GM23338 (cell line): ENCODE data around the gene GPATCH4. TPM values are rescaled to one million over a fixed set of nuclear protein-coding genes. Genes with fewer than 3 reads are reported as not detected.

ENCODE experiments used
- ATAC-seq: fragments of 200-7000 bp; cut with Tn5 transposase; 3 replicates; pipeline ENCODE4 v1.9.1; 2020
- DNase-seq: peaks from one replicate; pipeline ENCODE4 v3.0.0-alpha.2; 2015; ENCODE audit warnings: low spot score
- H2AFZ ChIP-seq: fragments of 200-600 bp; sonication (generic); 2 replicates; pipeline ENCODE4 v1.8.0; 2016; ENCODE audit warnings: antibody characterized with exemption, mild to moderate bottlenecking, moderate library complexity
- H3F3A ChIP-seq: fragments of 200-600 bp; sonication (generic); replicated peaks from 2 replicates; pipeline ENCODE4 v1.8.0; 2017; ENCODE audit warnings: antibody characterized with exemption, mixed run types, low read depth
- H3K27ac ChIP-seq: fragments of 200-600 bp; sonication (generic); 2 replicates; pipeline ENCODE4 v1.6.1; 2016; ENCODE audit warnings: low read depth
- H3K27me3 ChIP-seq: fragments of 200-600 bp; sonication (generic); 2 replicates; pipeline ENCODE4 v1.8.0; 2016; ENCODE audit warnings: mild to moderate bottlenecking, mixed run types, moderate library complexity; ENCODE audit not compliant: insufficient read depth
- H3K36me3 ChIP-seq: fragments of 200-600 bp; sonication (generic); 2 replicates; pipeline ENCODE4 v1.8.0; 2016; ENCODE audit warnings: mild to moderate bottlenecking; ENCODE audit not compliant: insufficient read depth
- H3K4me1 ChIP-seq: fragments of 200-600 bp; sonication (generic); 2 replicates; pipeline ENCODE4 v1.8.0; 2016; ENCODE audit warnings: mild to moderate bottlenecking, moderate library complexity; ENCODE audit not compliant: insufficient read depth
- H3K4me2 ChIP-seq: fragments of 200-600 bp; sonication (generic); 2 replicates; pipeline ENCODE4 v1.7.1; 2017; ENCODE audit warnings: mixed run types
- H3K4me3 ChIP-seq: fragments of 200-600 bp; sonication (generic); 2 replicates; pipeline ENCODE4 v1.6.1; 2016; ENCODE audit warnings: mixed run types
- H3K79me2 ChIP-seq: fragments of 200-600 bp; sonication (generic); replicated peaks from 2 replicates; pipeline ENCODE4 v1.8.0; 2017; ENCODE audit warnings: mild to moderate bottlenecking; ENCODE audit not compliant: insufficient read depth
- H3K9me2 ChIP-seq: fragments of 200-600 bp; sonication (generic); 2 replicates; pipeline ENCODE4 v1.8.0; 2017; ENCODE audit not compliant: insufficient read depth
- H4K20me1 ChIP-seq: fragments of 200-600 bp; sonication (generic); replicated peaks from 2 replicates; pipeline ENCODE4 v1.8.0; 2017; ENCODE audit warnings: mild to moderate bottlenecking; ENCODE audit not compliant: insufficient read depth
- H3K27ac Mint-ChIP-seq: 2 replicates; pipeline ENCODE4 v1.8.0; 2020; ENCODE audit warnings: inconsistent platforms, mild to moderate bottlenecking, moderate library complexity, mixed read lengths
- H3K27me3 Mint-ChIP-seq: 3 replicates; pipeline ENCODE4 v1.8.0; 2022; ENCODE audit warnings: low read depth, mild to moderate bottlenecking, moderate library complexity, mixed read lengths, inconsistent platforms; ENCODE audit not compliant: insufficient read depth, poor library complexity
- H3K36me3 Mint-ChIP-seq: 3 replicates; pipeline ENCODE4 v1.8.0; 2021; ENCODE audit warnings: low read depth, mild to moderate bottlenecking, inconsistent platforms, moderate library complexity, mixed read lengths
- H3K4me1 Mint-ChIP-seq: 3 replicates; pipeline ENCODE4 v1.8.0; 2020; ENCODE audit warnings: mild to moderate bottlenecking, inconsistent platforms, mixed read lengths
- H3K4me3 Mint-ChIP-seq: 3 replicates; pipeline ENCODE4 v1.8.0; 2021; ENCODE audit warnings: moderate library complexity, mild to moderate bottlenecking, inconsistent platforms, mixed read lengths
- H3K9me3 Mint-ChIP-seq: 3 replicates; pipeline ENCODE4 v1.8.0; 2020; ENCODE audit warnings: moderate library complexity, mild to moderate bottlenecking, inconsistent platforms, mixed read lengths
- CREB1 ChIP-seq: fragments of 250-450 bp; sonication (Bioruptor Pico); IDR thresholded peaks from 2 replicates; pipeline ENCODE4 v1.5.0; 2020; ENCODE audit warnings: low read depth, mild to moderate bottlenecking, moderate library complexity
- CTCF ChIP-seq, 2 experiments: fragments of 200-600 bp in 1 of 2; sonication (generic) in 1 of 2; conservative IDR thresholded peaks; 2 replicates each; pipeline versions ENCODE4 v1.5.1 to v1.6.1; 2016 to 2017; ENCODE audit warnings: antibody characterized with exemption in 2 of 2, low read depth in 2 of 2, mild to moderate bottlenecking in 2 of 2, moderate library complexity in 1 of 2
- EZH2phosphoT487 ChIP-seq: fragments of 200-600 bp; sonication (generic); IDR thresholded peaks from one replicate; pipeline ENCODE4 v1.8.1; 2018; ENCODE audit warnings: antibody characterized with exemption; ENCODE audit not compliant: unreplicated experiment
- NANOG ChIP-seq: IDR thresholded peaks from 2 replicates; pipeline ENCODE4 v1.6.1; 2016; ENCODE audit warnings: antibody characterized with exemption, borderline replicate concordance
- POLR2AphosphoS5 ChIP-seq: IDR thresholded peaks from 2 replicates; pipeline ENCODE4 v1.6.1; 2016; ENCODE audit warnings: antibody characterized with exemption, low read depth
- REST ChIP-seq: IDR thresholded peaks from one replicate; pipeline ENCODE4 v1.6.1; 2018; ENCODE audit warnings: antibody characterized with exemption; ENCODE audit not compliant: unreplicated experiment
- STAT1 ChIP-seq: IDR thresholded peaks from one replicate; pipeline ENCODE4 v1.6.1; 2016; ENCODE audit warnings: antibody characterized with exemption; ENCODE audit not compliant: unreplicated experiment
- ZNF331 ChIP-seq: fragments of 250-450 bp; sonication (Bioruptor Pico); IDR thresholded peaks from 2 replicates; pipeline ENCODE4 v1.5.0; 2020; ENCODE audit warnings: low read depth, mild to moderate bottlenecking, moderate library complexity
- ZNF462 ChIP-seq: fragments of 250-450 bp; sonication (Bioruptor Pico); IDR thresholded peaks from 2 replicates; pipeline ENCODE4 v1.5.0; 2020; ENCODE audit warnings: mild to moderate bottlenecking, moderate library complexity
- polyA plus RNA-seq: library from polyadenylated mRNA; unstranded; fragments of >200 nt; fragmentation: Nextera tagmentation; extraction: Ambion mirVana; gene quantifications from 2 replicates; pipeline ENCODE4 v1.2.1, GENCODE V29; 2016
- total RNA-seq: library from RNA; depleted of rRNA; stranded (reverse); fragments of >200 nt; shearing (Covaris generic); gene quantifications from 2 replicates; pipeline ENCODE4 v1.2.3, GENCODE V29; 2014

GPATCH4 gene
- total and polyA plus RNA-seq, 2 experiments from 2014 or later = 58.9 to 187 TPM

GRCh38 chr1:156600733-156601121 lies 552 bp downstream of the GPATCH4 start (continued):
- TF ChIP-seq ZNF462 (CRISPR knock-in tag) = no peak

- Histone ChIP-seq H3F3A (peaks cover 50% of the 10 kb centered on the region), H3K79me2 (peaks cover 27% of the 10 kb centered on the region), H2AFZ (no peak overlapping the region), H3K36me3 (peaks cover 23% of the 10 kb centered on the region), H3K9me2 (no peaks in the 10 kb centered on the region), H3K27me3 (no peaks in the 10 kb centered on the region), H3K4me2 (peak overlapping the region; percentile 80), H3K27ac (no peak overlapping the region), H3K4me1 (no peaks in the 10 kb centered on the region; the same call in 1 of the 2 replicates), H3K4me3 (no peak overlapping the region; the same call in 1 of the 2 replicates), H4K20me1 (peaks cover 13% of the 10 kb centered on the region)
- H3K9me3 Mint-ChIP-seq = no peaks in the 10 kb centered on the region
- H3K36me3 Mint-ChIP-seq = peaks cover 47% of the 10 kb centered on the region
- no peak overlapping the region for H3K27ac Mint-ChIP-seq
- peaks cover 13% of the 10 kb centered on the region for H3K4me1 Mint-ChIP-seq
- peaks cover 10% of the 10 kb centered on the region for H3K27me3 Mint-ChIP-seq
- peak overlapping the region; percentile 97; the same call in 2 of the 3 replicates for H3K4me3 Mint-ChIP-seq
- ATAC-seq (no peak), DNase-seq (no peak)
- TF ChIP-seq REST = no peak
- no peak for TF ChIP-seq CTCF (conservative IDR thresholded peaks at IDR 0.05; ENCODE audit: low read depth in 2 of 2)
- no peak for TF ChIP-seq POLR2AphosphoS5
- TF ChIP-seq STAT1 = no peak
- no peak for TF ChIP-seq EZH2phosphoT487
- TF ChIP-seq ZNF331 = no peak
- no peak for TF ChIP-seq CREB1 (CRISPR knock-in tag)
- no peak for TF ChIP-seq NANOG
Observed at GRCh38 chr1:156599811-156600210, 1.5 kb downstream of the GPATCH4 start.
